ENCODE measurements around the gene PAXX.

Gene PAXX

DNA sequence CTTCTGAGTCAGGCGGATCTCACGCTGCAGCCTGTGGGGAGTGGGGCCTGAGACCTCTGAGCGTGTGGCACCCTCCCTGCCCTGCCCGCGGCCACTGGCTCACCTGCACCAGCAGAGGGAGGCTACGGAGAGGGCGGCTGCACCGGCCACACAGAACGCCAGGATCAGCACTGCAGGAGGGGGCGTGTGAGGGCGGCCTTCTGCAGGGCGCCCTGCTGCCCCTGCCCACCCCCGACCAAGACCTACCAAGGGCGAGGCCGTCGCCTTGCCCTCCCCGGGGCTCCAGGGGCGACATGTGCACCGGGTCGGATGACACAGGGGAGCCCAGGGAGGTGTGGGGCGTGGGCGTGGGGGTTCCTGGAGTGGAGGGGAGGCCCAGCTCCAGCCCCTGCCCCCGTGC lies 48.3 kb downstream of the PAXX start:
- no peak for DNase-seq (ENCODE audit: low read depth)
- TF ChIP-seq MYC (IDR thresholded peaks at IDR 0.05; ENCODE audit: low read depth, low read length) (no peak), POLR2A (IDR thresholded peaks at IDR 0.05; ENCODE audit: extremely low read depth, insufficient read length) (no peak)
- TF ChIP-seq, protein P1, sequence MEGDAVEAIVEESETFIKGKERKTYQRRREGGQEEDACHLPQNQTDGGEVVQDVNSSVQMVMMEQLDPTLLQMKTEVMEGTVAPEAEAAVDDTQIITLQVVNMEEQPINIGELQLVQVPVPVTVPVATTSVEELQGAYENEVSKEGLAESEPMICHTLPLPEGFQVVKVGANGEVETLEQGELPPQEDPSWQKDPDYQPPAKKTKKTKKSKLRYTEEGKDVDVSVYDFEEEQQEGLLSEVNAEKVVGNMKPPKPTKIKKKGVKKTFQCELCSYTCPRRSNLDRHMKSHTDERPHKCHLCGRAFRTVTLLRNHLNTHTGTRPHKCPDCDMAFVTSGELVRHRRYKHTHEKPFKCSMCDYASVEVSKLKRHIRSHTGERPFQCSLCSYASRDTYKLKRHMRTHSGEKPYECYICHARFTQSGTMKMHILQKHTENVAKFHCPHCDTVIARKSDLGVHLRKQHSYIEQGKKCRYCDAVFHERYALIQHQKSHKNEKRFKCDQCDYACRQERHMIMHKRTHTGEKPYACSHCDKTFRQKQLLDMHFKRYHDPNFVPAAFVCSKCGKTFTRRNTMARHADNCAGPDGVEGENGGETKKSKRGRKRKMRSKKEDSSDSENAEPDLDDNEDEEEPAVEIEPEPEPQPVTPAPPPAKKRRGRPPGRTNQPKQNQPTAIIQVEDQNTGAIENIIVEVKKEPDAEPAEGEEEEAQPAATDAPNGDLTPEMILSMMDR (IDR thresholded peaks at IDR 0.05; ENCODE audit: low read depth, low read length) = no peak
- TF ChIP-seq, protein P2, sequence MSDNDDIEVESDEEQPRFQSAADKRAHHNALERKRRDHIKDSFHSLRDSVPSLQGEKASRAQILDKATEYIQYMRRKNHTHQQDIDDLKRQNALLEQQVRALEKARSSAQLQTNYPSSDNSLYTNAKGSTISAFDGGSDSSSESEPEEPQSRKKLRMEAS (IDR thresholded peaks at IDR 0.05; ENCODE audit: low read depth, low read length) = no peak
- no peak overlapping the region for H3K4me3 ChIP-seq (ENCODE audit: low read depth, low read length)

GRCh38 chr9:137041124-137041523 lies 48.9 kb downstream of the PAXX start:
- DNase-seq (ENCODE audit: low read depth) = no peak
- TF ChIP-seq, protein P2 (IDR thresholded peaks at IDR 0.05; ENCODE audit: low read depth, low read length) = no peak
- TF ChIP-seq MYC (IDR thresholded peaks at IDR 0.05; ENCODE audit: low read depth, low read length) (no peak), POLR2A (IDR thresholded peaks at IDR 0.05; ENCODE audit: extremely low read depth, insufficient read length) (no peak)
- TF ChIP-seq, protein P1 (IDR thresholded peaks at IDR 0.05; ENCODE audit: low read depth, low read length) = no peak
- no peak overlapping the region for H3K4me3 ChIP-seq (ENCODE audit: low read depth, low read length)

DNA sequence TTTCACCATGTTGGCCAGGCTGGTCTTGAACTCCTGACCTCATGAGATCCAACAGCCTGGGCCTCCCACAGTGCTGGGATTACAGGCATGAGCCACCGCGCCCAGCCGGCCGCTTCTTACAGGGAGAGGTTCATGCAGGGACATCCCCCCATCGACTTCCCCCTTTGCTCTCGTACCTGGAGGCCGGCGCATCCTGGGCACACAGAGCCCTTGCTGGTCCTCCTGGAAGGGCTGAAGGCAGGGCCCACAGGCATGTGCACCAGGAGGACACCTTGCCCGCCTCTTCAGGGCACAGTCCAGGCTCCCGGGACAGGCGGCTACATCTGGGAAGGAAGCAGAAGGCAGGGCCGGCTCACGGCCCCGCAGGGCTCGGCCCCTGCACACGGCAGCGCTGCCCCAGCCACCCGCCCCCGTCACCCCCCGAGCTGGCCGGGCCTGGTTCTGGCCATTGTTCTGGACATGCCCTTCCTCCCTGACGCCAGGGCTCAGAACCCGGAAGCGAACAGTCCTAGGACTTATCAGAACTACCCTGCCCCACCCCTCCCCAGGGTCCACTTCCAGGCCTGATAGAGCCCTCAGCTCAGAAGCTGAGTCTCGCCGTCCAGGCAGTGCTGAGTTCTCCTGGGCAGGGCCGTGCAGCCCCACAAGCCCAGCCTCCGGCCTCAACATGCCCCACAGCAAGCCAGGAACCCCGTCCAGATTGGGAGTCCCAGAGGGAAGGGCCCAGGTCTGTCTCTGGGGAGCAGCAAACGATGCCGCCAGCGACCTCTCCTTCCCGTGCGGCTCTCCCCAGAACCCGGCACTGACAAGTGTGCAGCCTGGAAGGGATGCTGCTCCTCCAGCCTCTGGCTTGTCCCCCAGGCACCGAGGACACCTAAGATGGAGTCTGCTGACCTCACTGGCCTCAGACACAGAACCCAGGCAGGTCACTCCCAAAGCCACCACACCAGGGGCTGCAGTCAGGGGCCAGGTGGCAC lies 50.8 kb downstream of the PAXX start:
- TF ChIP-seq MYC (IDR thresholded peaks at IDR 0.05; ENCODE audit: low read depth, low read length) (no peak), POLR2A (IDR thresholded peaks at IDR 0.05; ENCODE audit: extremely low read depth, insufficient read length) (no peak)
- TF ChIP-seq, protein P2 (IDR thresholded peaks at IDR 0.05; ENCODE audit: low read depth, low read length) = no peak
- TF ChIP-seq, protein P1 (IDR thresholded peaks at IDR 0.05; ENCODE audit: low read depth, low read length) = no peak
- H3K4me3 ChIP-seq (ENCODE audit: low read depth, low read length) = no peak overlapping the region
- no peak for DNase-seq (ENCODE audit: low read depth)
